SU-DHL-6 (cell line): ENCODE data around the gene SDCCAG8.

Experiments
- H2AFZ ChIP-seq: fragments of 200-600 bp; sonication (generic); 2 replicates; pipeline ENCODE4 v1.6.1; 2014; ENCODE audit warnings: low read depth, mild to moderate bottlenecking, moderate library complexity, mixed read lengths, antibody characterized with exemption, low read length; ENCODE audit not compliant: severe bottlenecking
- H3F3A ChIP-seq: fragments of 200-600 bp; shearing (Covaris generic); 2 replicates; pipeline ENCODE4 v1.6.0; 2016; ENCODE audit warnings: antibody characterized with exemption, mild to moderate bottlenecking; ENCODE audit not compliant: insufficient read depth
- H3K27ac ChIP-seq: fragments of 200-600 bp; sonication (generic); 2 replicates; pipeline ENCODE4 v1.5.1; 2016; ENCODE audit warnings: low read depth, mild to moderate bottlenecking, low read length, moderate library complexity, mixed read lengths
- H3K27me3 ChIP-seq: fragments of 200-600 bp; sonication (generic), shearing (Covaris generic); 2 replicates; pipeline ENCODE4 v1.6.0; 2014; ENCODE audit warnings: mild to moderate bottlenecking, low read length
- H3K36me3 ChIP-seq: fragments of 200-600 bp; sonication (generic); 2 replicates; pipeline ENCODE4 v1.6.1; 2014; ENCODE audit warnings: mild to moderate bottlenecking, low read length, mixed read lengths
- H3K4me2 ChIP-seq: fragments of 300-600, 200-600 bp; shearing (Covaris generic), sonication (generic); 2 replicates; pipeline ENCODE4 v1.6.0; 2014; ENCODE audit warnings: low read length, low read depth, mild to moderate bottlenecking; ENCODE audit not compliant: poor library complexity, severe bottlenecking
- H3K4me3 ChIP-seq: fragments of 200-600 bp; sonication (generic); 2 replicates; pipeline ENCODE4 v1.5.1; 2014; ENCODE audit warnings: antibody characterized with exemption, low read length, mild to moderate bottlenecking, mixed read lengths; ENCODE audit not compliant: insufficient read depth, poor library complexity, severe bottlenecking
- H3K79me2 ChIP-seq: fragments of 200-600 bp; sonication (generic); 2 replicates; pipeline ENCODE4 v1.6.1; 2014; ENCODE audit warnings: mild to moderate bottlenecking, low read length, moderate library complexity; ENCODE audit not compliant: insufficient read depth
- H3K9ac ChIP-seq: fragments of 200-600 bp; sonication (generic); 2 replicates; pipeline ENCODE4 v1.7.0; 2014; ENCODE audit warnings: mild to moderate bottlenecking, low read length
- H3K9me2 ChIP-seq: fragments of 200-600 bp; sonication (generic); replicated peaks from 2 replicates; pipeline ENCODE4 v1.6.1; 2014; ENCODE audit warnings: low read length; ENCODE audit not compliant: insufficient read depth
- H3K9me3 ChIP-seq: fragments of 200-600 bp; sonication (generic); 2 replicates; pipeline ENCODE4 v1.6.1; 2014; ENCODE audit warnings: low read length, mixed read lengths; ENCODE audit not compliant: insufficient read depth
- H4K20me1 ChIP-seq: fragments of 200-600 bp; sonication (generic); 2 replicates; pipeline ENCODE4 v1.6.1; 2014; ENCODE audit warnings: low read depth, mild to moderate bottlenecking, antibody characterized with exemption, low read length, moderate library complexity, mixed read lengths
- EZH2phosphoT487 ChIP-seq: fragments of 200-600 bp; sonication (generic), shearing (Covaris generic); conservative IDR thresholded peaks from 2 replicates; pipeline ENCODE4 v1.6.1; 2018; ENCODE audit warnings: mild to moderate bottlenecking, antibody characterized with exemption, low read length, moderate library complexity, mixed read lengths
- TF ChIP-seq, protein P1 (sequence below): fragments of 200-600 bp; sonication (generic); IDR thresholded peaks from one replicate; pipeline ENCODE4 v1.5.1; 2017; ENCODE audit warnings: antibody characterized with exemption, mild to moderate bottlenecking, low read length, moderate library complexity; ENCODE audit not compliant: insufficient read depth, poor library complexity, severe bottlenecking

Gene SDCCAG8

DNA sequence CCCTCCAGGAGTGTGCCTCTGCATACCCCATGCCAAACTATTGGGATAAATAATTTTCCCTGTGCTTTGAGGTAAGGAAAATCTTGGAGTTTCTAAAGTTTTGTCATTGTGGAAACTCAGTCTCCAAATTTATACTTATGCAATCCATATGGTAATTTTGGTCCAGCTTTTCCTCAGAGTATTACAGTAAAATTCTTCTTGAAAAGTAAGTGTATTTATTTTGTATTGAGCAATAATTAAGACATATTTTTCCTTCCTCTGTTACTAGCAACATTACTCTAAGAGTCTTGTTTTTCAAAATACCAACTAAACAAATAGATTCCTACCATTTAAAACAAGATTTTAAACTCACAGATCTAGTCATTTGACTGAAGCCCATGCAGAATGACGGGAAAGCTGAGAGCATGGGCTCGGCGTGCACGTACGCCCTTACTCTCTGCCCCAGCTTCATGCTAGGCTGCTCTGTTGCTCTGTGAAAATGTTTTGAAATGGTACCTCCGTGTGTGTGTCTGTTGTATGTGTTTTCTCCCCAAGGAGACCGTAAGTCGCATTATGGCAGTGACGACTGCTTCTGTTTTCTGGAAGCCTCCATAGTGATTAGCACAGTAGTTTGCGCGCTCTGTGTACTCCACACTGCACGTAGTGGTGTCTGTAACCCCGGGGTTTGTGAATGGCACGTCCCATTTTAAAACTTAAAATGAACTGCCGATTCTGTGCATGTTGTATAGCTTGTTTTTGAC lies 165.3 kb downstream of the SDCCAG8 start:
- no peaks in the 10 kb centered on the region for H3K9me3 ChIP-seq
- H3K27ac ChIP-seq, result no peak overlapping the region
- no peak overlapping the region for H2AFZ ChIP-seq
- TF ChIP-seq, protein P1, sequence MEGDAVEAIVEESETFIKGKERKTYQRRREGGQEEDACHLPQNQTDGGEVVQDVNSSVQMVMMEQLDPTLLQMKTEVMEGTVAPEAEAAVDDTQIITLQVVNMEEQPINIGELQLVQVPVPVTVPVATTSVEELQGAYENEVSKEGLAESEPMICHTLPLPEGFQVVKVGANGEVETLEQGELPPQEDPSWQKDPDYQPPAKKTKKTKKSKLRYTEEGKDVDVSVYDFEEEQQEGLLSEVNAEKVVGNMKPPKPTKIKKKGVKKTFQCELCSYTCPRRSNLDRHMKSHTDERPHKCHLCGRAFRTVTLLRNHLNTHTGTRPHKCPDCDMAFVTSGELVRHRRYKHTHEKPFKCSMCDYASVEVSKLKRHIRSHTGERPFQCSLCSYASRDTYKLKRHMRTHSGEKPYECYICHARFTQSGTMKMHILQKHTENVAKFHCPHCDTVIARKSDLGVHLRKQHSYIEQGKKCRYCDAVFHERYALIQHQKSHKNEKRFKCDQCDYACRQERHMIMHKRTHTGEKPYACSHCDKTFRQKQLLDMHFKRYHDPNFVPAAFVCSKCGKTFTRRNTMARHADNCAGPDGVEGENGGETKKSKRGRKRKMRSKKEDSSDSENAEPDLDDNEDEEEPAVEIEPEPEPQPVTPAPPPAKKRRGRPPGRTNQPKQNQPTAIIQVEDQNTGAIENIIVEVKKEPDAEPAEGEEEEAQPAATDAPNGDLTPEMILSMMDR, result no peak
- TF ChIP-seq EZH2phosphoT487, result no peak
- no peak overlapping the region for H3K9ac ChIP-seq
- H3K79me2 ChIP-seq, result no peaks in the 10 kb centered on the region
- no peak overlapping the region for H3K4me2 ChIP-seq
- H3K36me3 ChIP-seq, result no peaks in the 10 kb centered on the region
- H3K27me3 ChIP-seq, result no peaks in the 10 kb centered on the region
- no peaks in the 10 kb centered on the region for H4K20me1 ChIP-seq
- no peaks in the 10 kb centered on the region for H3F3A ChIP-seq
- no peaks in the 10 kb centered on the region for H3K9me2 ChIP-seq
- no peak overlapping the region for H3K4me3 ChIP-seq

- no peak for TF ChIP-seq EZH2phosphoT487
- Histone ChIP-seq H3K9me3 (no peaks in the 10 kb centered on the region), H2AFZ (no peak overlapping the region), H4K20me1 (no peaks in the 10 kb centered on the region), H3K4me2 (no peak overlapping the region), H3K9ac (no peak overlapping the region), H3K4me3 (no peak overlapping the region), H3K27ac (no peak overlapping the region), H3K27me3 (no peaks in the 10 kb centered on the region), H3K9me2 (no peaks in the 10 kb centered on the region), H3F3A (no peaks in the 10 kb centered on the region), H3K36me3 (no peaks in the 10 kb centered on the region), H3K79me2 (no peaks in the 10 kb centered on the region)
Measured at GRCh38 chr1:243421784-243422183, 165.9 kb downstream of the SDCCAG8 start.

DNA sequence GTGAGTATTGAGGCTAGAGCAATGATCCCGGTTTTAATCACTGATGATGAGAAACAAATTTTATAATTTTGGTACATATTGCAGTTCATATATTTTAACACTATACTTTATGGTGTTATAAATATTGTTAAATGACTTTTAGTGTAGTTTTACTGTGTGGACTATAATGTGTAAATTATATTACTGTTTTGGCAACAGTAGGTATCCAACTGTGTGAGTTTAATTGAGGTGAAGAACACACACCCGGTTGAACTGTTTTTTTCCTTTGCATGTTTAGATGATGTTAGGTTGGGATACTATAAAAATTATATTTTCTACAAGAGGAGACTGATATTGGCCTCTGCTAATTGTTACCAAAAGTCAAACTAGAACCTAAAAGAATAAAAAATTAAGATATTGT lies 166.5 kb downstream of the SDCCAG8 start:
- Histone ChIP-seq H3K9me2 (no peaks in the 10 kb centered on the region), H2AFZ (no peak overlapping the region), H4K20me1 (no peaks in the 10 kb centered on the region), H3F3A (no peaks in the 10 kb centered on the region), H3K4me2 (no peak overlapping the region), H3K27me3 (no peaks in the 10 kb centered on the region), H3K79me2 (no peaks in the 10 kb centered on the region), H3K9me3 (no peaks in the 10 kb centered on the region), H3K4me3 (no peak overlapping the region), H3K9ac (no peak overlapping the region), H3K36me3 (no peaks in the 10 kb centered on the region), H3K27ac (no peak overlapping the region)
- no peak for TF ChIP-seq EZH2phosphoT487
- TF ChIP-seq, protein P1, result no peak

DNA sequence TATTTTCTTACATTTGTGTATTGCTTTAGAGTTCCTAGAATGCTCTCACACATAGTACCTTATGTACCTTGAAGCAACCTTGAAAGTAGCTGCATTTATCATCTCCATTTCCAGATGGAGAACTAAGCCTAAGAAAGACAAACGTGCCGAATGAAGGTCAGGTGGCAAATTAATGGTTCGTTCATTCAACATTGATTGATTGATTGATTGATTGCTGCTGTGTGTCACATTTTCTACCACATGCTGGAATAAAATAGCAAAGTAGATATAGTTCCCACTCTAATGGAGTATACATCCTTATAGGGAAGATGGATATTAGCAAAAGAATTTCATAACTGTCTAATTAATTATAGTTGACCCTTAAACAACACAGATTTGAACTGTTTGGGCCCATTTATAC lies 172.2 kb downstream of the SDCCAG8 start:
- Histone ChIP-seq H3K79me2 (no peaks in the 10 kb centered on the region), H3K4me2 (no peak overlapping the region), H4K20me1 (no peaks in the 10 kb centered on the region), H3K36me3 (no peaks in the 10 kb centered on the region), H3K9me2 (no peaks in the 10 kb centered on the region), H3K4me3 (no peak overlapping the region), H2AFZ (no peak overlapping the region), H3K9ac (no peak overlapping the region), H3F3A (no peaks in the 10 kb centered on the region; the same call in 1 of the 2 replicates), H3K27me3 (no peaks in the 10 kb centered on the region), H3K27ac (no peak overlapping the region), H3K9me3 (no peaks in the 10 kb centered on the region)
- no peak for TF ChIP-seq EZH2phosphoT487
- TF ChIP-seq, protein P1, result no peak
